ENCODE measurements around the gene CNTN4. TPM values are rescaled to one million over a fixed set of nuclear protein-coding genes. Genes with fewer than 3 reads are reported as not detected.

CNTN4 gene
- total and polyA plus RNA-seq, 4 donors, result 1.2 to 3.8 (median 2.6) TPM

DNA sequence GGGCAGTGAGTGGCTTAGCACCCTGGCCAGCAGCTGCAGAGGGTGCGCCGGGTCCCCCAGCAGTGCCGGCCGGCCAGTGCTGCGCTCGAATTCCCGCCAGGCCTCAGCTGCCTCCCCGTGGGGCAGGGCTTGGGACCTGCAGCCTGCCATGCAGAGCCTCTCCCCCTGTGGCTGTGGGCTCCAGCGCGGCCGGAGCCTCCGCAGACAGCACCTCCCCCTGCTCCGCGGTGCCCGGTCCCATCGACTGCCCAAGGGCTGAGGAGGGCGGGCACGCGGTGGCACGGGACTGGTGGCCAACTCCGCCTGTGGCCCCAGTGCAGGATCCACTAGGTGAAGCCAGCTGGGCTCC, 386.3 kb downstream of the CNTN4 start:
- 95% methylated on average over 21 of the region's 21 CpGs for WGBS

DNA sequence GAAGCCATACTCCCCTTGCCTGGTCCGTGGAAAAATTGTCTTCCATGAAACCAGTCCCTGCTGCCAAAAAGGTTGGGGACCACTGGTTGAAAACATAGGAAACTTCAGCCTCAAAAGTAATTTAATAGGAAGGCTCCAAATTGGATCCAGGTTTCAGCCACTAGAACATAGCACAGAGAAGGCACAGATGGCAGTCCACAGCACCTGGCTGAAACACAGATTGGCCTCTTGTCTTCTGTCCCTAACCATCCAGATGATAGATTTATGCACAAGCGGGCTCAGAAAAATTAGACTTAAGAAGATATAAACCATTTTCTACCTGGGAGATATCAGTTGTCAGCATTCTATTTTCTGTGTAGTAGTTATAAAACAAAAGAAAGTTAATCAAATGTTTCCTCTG, 397.1 kb downstream of the CNTN4 start:
- H3K9ac ChIP-seq (ENCODE audit: low read depth in 1 of 2, low read length in 2 of 2), result no peak overlapping the region
- H3K27me3 ChIP-seq (ENCODE audit: control insufficient read depth in 4 of 4, insufficient read depth in 4 of 4, low read length in 3 of 4), result no peaks in the 10 kb centered on the region
- H3K27ac ChIP-seq (ENCODE audit: low read depth in 1 of 2, low read length in 2 of 2), result no peak overlapping the region
- 70% methylated on average over 2 of the region's 2 CpGs for WGBS
- no peak overlapping the region for H3K4me3 ChIP-seq (ENCODE audit: low read depth in 1 of 3, low read length in 3 of 3)
- TF ChIP-seq CTCF (IDR thresholded peaks at IDR 0.05; ENCODE audit: low read depth, low read length, missing input control), result no peak
- TF ChIP-seq SP1 (IDR thresholded peaks at IDR 0.05), result no peak
- TF ChIP-seq ATF3 (IDR thresholded peaks at IDR 0.05), result no peak
- TF ChIP-seq FOXA2 (IDR thresholded peaks at IDR 0.05), result no peak
- no peaks in the 10 kb centered on the region for H3K4me1 ChIP-seq (ENCODE audit: control insufficient read depth in 4 of 4, insufficient read depth in 4 of 4, low read length in 3 of 4)
- DNase-seq (ENCODE audit: low spot score), result no peak
- no peaks in the 10 kb centered on the region for H3K36me3 ChIP-seq (ENCODE audit: control insufficient read depth in 4 of 4, insufficient read depth in 3 of 4, low read depth in 1 of 4, low read length in 3 of 4)
- H3K9me3 ChIP-seq (ENCODE audit: control insufficient read depth in 4 of 4, low read length in 3 of 4), result no peaks in the 10 kb centered on the region

More for the DNA sequence above, 386.3 kb downstream of the CNTN4 start:
- no peak overlapping the region for H3K4me3 ChIP-seq (ENCODE audit: low read depth in 1 of 3, low read length in 3 of 3)
- H3K9ac ChIP-seq (ENCODE audit: low read depth in 1 of 2, low read length in 2 of 2), result no peak overlapping the region
- H3K27me3 ChIP-seq (ENCODE audit: control insufficient read depth in 4 of 4, insufficient read depth in 4 of 4, low read length in 3 of 4), result no peaks in the 10 kb centered on the region
- peaks cover 0 to 4% (median 0%) of the 10 kb centered on the region in 4 donors for H3K9me3 ChIP-seq (ENCODE audit: control insufficient read depth in 4 of 4, low read length in 3 of 4)
- DNase-seq (ENCODE audit: low spot score), result no peak
- no peak for TF ChIP-seq YY1 (IDR thresholded peaks at IDR 0.05)
- TF ChIP-seq GABPA (IDR thresholded peaks at IDR 0.05 in 1 of 2, conservative IDR thresholded peaks at IDR 0.05 in 1 of 2), result no peak
- TF ChIP-seq REST (IDR thresholded peaks at IDR 0.05), result no peak
- TF ChIP-seq SP1 (IDR thresholded peaks at IDR 0.05), result no peak
- H3K4me1 ChIP-seq (ENCODE audit: control insufficient read depth in 4 of 4, insufficient read depth in 4 of 4, low read length in 3 of 4), result no peaks in the 10 kb centered on the region
- no peaks in the 10 kb centered on the region for H3K36me3 ChIP-seq (ENCODE audit: control insufficient read depth in 4 of 4, insufficient read depth in 3 of 4, low read depth in 1 of 4, low read length in 3 of 4)
- no peak overlapping the region for H3K27ac ChIP-seq (ENCODE audit: low read depth in 1 of 2, low read length in 2 of 2)

DNA sequence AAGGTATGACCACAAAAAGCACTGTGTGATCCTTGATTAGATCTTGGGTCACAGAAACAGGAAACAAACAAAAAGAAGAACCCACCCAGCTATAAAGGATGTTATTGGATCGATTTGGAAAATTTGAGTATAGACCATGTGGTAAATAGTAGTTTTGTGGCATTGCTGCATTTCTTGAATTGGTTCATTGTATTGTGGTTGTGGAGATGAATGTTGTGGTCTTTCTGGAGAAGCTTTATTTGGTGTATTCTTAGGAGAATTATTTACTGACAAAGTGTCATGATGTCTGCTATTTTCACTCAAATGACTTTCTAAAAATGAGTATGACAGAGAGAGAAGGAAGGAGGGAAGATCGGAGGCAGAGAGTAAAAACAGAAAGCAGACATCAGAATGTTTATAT, 406.2 kb downstream of the CNTN4 start:
- DNase-seq (ENCODE audit: low spot score), result no peak
- no peak overlapping the region for H3K9ac ChIP-seq (ENCODE audit: low read depth in 1 of 2, low read length in 2 of 2)
- H3K27me3 ChIP-seq (ENCODE audit: control insufficient read depth in 4 of 4, insufficient read depth in 4 of 4, low read length in 3 of 4), result no peaks in the 10 kb centered on the region
- TF ChIP-seq CTCF (IDR thresholded peaks at IDR 0.05; ENCODE audit: low read depth, low read length, missing input control), result no peak
- no peak for TF ChIP-seq RXRA (IDR thresholded peaks at IDR 0.05)
- no peak for TF ChIP-seq GABPA (IDR thresholded peaks at IDR 0.05 in 1 of 2, conservative IDR thresholded peaks at IDR 0.05 in 1 of 2)
- H3K4me1 ChIP-seq (ENCODE audit: control insufficient read depth in 4 of 4, insufficient read depth in 4 of 4, low read length in 3 of 4), result no peaks in the 10 kb centered on the region
- H3K27ac ChIP-seq (ENCODE audit: low read depth in 1 of 2, low read length in 2 of 2), result no peak overlapping the region
- WGBS, result 58% methylated on average over 2 of the region's 2 CpGs
- no peak overlapping the region for H3K4me3 ChIP-seq (ENCODE audit: low read depth in 1 of 3, low read length in 3 of 3)
- no peaks in the 10 kb centered on the region for H3K36me3 ChIP-seq (ENCODE audit: control insufficient read depth in 4 of 4, insufficient read depth in 3 of 4, low read depth in 1 of 4, low read length in 3 of 4)
- no peaks in the 10 kb centered on the region for H3K9me3 ChIP-seq (ENCODE audit: control insufficient read depth in 4 of 4, low read length in 3 of 4)

Data from liver (tissue), 9 donors.